Activated CD4-positive, CD25-positive, alpha-beta regulatory T cell treated with anti-CD3 and anti-CD28 coated beads, Interleukin-2, amount 50 U/mL, for 16 hours (primary cell): Measurements from ENCODE around the gene SSH2.

Experiments
- DNase-seq: peaks from one replicate; pipeline ENCODE4 v3.0.0-alpha.2; 2020; ENCODE audit warnings: low read depth, low spot score

Gene SSH2

GRCh38 chr17:29612404-29613280 lies 317.4 kb downstream of the SSH2 start:
- no peak for DNase-seq

DNA sequence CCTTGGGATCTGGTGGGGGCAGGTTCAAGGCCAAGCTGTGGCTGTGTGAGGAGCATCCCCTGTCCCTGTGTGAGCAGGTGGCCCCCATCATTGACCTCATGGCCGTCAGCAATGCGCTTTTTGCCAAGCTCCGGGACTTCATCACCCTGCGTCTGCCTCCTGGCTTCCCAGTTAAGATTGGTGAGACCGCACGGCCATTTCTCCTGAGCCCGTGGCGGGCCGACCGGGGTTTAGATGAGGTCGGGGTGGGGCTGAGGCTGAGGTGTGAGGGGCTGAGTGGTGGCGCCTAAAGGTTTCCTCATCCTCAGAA lies 318.0 kb downstream of the SSH2 start:
- no peak for DNase-seq

GRCh38 chr17:29611351-29612093 lies 318.5 kb downstream of the SSH2 start:
- DNase-seq, result no peak

- DNase-seq, result no peak
Measured at GRCh38 chr17:29610395-29610794, 319.6 kb downstream of the SSH2 start.

- no peak for DNase-seq
Measured at GRCh38 chr17:29608986-29609385, 321.0 kb downstream of the SSH2 start.

- DNase-seq, result no peak
Measured at GRCh38 chr17:29607557-29608195, 322.4 kb downstream of the SSH2 start.

GRCh38 chr17:29603109-29603674 lies 326.8 kb downstream of the SSH2 start:
- no peak for DNase-seq

DNA sequence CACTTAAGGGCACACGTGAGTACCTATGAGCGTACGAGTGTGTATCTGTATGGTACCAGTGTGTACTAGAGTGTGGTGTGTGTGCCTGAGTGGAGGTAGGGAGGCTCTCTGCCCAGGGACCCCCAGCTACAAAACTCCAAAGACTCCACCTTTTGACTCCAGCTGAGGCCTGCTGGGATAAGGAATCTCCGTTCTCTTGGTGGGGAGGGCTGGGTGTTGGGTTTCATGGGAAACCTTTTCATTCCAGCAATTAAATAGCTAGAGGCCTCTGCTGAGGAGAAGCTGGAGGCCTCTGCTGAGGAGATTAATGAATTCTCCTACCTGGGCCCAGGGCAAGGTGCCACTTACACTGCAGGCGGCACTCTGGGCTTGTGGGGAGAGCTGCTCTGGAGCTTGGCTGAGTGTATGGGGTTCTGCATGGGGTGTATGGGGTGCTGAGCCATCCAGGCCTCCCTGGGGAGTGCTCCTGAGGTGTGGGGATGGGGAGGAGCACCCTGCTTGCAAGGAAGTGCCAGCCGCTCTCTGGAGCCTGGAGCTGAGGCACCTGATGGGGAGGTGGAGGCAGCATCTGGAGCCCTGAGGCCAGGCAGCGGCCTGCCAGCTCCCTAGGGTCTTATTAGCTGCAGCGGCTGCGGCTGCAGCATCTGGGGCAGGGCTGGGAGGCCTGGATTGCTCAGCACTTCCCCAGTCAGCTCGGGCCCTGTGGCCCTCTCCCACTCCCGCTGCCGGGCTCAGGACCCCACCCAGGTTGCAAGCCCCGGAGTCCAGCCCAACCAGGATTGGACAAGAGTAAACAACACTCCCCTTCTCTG lies 332.5 kb downstream of the SSH2 start:
- no peak for DNase-seq

DNA sequence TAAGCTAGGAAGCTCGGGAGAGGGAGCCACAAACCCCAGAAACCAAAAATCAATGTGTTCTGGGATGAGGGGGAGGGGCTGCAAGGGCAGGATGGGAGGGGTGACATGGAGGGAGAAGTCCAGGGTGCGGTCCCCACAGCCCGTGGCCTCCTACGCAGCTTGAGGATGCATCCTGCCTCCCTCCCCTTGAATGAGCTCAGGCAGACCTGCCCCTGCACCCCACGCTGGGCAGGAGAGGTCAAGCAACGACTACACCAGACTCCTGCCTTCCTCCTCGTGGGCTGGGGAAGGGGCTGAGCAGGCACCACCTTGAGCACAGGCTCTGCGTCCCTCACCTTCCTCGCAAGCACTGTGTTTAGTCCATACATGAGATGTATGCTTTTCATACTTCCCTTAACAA lies 333.2 kb downstream of the SSH2 start:
- DNase-seq, result no peak

DNA sequence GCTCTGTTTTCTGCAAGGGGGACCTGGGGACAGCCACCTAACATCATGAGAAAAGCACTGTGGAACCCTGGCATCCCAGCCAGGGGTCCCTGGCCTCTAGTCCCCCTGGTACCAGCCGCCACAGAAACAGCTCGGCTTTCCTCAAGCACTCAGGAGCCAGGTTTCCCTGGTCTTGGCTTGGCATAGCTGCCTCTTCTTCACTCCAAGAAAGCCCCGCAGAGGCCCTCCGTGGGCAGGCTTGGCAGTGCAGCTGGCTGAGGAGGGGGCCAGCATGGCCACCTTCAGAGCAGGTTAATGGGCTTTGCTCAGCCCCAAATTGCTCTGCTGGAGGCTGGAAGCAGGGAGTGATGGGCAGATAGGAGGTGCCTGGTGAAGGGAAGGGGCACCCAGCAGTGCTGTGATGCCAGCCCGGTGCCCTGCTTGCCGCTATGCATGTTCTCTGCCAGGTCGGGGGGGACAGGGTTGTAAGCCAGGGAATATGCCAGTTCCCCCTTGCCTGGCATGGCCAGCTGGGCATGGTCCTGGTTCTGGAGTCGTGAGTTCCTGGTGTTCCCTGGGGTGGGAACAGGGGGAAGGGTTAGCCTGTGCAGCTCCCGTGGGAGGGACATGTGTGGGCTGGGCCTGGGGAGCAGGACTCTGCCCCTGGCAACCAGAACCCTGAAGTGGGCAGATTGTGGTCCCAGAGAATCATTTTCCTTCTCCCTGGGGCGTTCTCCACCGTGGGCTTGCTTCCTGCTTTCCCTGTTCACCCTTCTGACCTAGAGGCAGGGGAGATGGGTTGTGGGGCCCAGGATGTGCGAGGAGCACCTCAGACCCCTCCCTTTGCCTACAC lies 333.9 kb downstream of the SSH2 start:
- DNase-seq, result no peak

DNA sequence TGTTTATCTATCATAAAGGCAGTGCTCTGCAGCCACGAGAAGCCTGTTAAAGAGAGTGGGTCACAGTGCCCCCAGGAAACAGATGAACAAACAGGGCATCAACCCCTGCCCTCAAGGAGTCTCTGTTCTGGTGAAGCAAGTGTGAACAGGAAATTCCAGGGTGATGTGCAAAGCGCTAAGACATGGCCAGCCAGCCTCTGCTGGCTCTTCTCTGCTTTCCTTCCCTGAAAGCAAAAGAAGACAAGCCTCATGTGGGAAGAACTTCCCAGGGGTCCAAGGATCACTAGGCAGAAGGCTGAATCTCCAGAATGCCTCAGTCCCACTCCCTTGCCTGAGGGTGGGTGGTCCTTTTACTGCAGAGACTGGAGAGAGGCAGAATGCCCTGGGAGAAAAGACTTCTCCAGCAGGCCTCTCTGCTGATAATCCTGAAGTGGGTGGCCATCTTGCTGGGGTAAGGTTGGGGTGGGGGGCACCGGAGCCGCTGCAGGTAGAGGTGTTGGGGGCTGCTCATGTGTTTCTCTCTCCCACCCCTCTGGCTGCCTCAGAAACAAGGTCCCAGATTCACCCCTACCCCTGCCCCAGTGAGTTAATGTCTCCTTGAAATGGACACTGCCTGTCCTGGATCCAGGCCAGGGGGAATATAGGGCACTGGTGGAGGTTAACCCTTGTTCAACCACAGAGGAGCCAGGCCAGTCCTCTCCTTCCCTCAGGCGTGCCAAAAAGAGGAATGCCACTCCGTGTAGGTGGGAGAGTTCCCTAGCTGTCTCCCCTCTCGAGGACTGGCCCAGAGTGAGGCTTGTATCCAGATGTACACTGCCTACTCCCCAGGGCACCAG lies 334.7 kb downstream of the SSH2 start:
- no peak for DNase-seq

- DNase-seq, result no peak
Measured at GRCh38 chr17:29594519-29595090, 335.4 kb downstream of the SSH2 start.

- DNase-seq, result no peak
Measured at GRCh38 chr17:29593591-29594518, 336.2 kb downstream of the SSH2 start.

DNA sequence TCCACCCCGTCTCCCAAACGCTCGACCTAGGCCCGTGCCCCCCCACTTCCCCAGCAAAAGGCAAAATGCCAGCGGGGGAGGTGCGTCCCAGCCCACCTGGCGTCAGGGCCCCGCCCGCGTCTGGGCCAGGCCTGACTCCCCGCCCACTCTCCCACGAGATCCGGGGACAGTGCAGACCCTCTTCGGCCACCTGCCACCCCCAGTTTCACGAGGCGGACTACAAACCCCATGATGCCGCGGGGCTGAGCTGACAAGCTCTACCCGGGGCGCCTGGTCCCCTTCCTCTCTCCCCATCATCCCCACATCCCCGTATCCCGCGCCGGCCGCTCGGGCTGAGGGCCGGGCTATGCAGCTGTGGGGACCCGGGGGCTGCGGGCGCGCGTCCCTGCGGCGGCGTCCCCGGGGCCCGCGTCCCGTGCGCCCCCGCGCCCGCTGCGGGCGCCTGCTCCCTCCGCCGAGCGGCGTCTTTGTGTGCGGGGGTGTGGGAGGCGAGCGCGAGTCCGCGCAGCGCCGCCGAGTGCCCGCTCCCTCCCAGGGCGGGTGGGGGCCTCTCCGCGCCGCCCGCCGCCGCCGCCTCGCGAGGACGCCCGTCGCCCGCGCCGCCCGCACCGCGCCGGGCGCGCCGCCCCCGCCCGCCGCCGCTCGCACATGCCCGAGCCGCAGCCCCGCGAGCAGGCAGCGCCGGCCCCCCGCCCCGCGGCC lies 337.0 kb downstream of the SSH2 start, which contains the start of gene ANKRD13B:
Gene ANKRD13B, plus strand, starts transcription at position 283 of the 702 bp plus-strand sequence. CDS start 490 bp downstream, outside the sequence.
- DNase-seq, result no peak

- DNase-seq, result peak; percentile 54
Measured at GRCh38 chr17:29591737-29592608, 338.1 kb downstream of the SSH2 start.

GRCh38 chr17:29591146-29591736 lies 338.8 kb downstream of the SSH2 start:
- no peak for DNase-seq
